IPS-NIHi7 (cell line): ENCODE data around the gene CLCN1.
A peak's percentile ranks its signal among the peaks of the same experiment; 100 is the strongest.

Source experiments
- DNase-seq: peaks from one replicate; pipeline ENCODE4 v3.0.0; 2012; ENCODE audit warnings: mixed read lengths; ENCODE audit errors: extremely low spot score

The CLCN1 gene

GRCh38 chr7:143363016-143363937 lies 47.4 kb downstream of the CLCN1 start:
- DNase-seq = no peak

DNA sequence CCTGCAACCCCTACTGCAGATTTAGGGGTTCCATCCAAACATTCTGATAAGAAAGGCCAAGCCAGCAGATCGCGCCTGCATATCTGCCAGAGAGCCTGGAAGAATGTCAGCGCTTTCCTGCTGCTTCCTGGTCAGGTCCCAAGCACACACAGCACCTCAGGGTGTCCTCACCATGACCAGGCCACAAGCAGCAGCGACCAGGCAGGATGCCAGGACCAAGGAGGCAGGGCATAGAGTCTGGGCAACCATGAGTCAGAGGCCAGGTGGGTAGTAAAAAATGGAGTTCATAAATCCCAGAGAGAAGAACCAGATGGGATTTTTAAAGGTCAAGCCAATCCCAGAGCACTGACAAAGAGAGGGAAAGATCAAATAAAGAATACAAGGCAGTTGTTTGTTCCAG lies 52.1 kb downstream of the CLCN1 start:
- no peak for DNase-seq

GRCh38 chr7:143368387-143368786 lies 52.5 kb downstream of the CLCN1 start:
- no peak for DNase-seq

- DNase-seq = no peak
Observed at GRCh38 chr7:143369678-143370651, 54.1 kb downstream of the CLCN1 start.

DNA sequence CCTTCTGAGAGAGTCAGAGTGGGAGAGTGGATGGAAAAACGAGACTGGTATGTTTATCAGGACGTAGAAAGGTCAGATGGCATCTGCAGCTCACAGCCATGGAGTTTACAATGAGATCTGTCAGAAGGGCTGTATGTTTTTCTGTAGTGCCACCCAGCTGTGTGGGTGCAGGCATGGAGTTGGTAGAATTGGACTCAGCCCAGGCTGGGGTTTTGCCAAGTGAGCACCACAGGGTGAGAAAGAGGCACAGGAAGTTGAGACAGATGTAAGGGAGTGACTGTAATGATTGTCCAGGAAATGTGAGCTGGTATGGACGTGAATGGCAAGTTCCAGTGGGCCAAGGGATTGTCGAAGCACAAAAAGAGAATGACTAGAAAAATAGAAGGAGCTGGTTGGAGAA lies 56.2 kb downstream of the CLCN1 start:
- no peak for DNase-seq

DNA sequence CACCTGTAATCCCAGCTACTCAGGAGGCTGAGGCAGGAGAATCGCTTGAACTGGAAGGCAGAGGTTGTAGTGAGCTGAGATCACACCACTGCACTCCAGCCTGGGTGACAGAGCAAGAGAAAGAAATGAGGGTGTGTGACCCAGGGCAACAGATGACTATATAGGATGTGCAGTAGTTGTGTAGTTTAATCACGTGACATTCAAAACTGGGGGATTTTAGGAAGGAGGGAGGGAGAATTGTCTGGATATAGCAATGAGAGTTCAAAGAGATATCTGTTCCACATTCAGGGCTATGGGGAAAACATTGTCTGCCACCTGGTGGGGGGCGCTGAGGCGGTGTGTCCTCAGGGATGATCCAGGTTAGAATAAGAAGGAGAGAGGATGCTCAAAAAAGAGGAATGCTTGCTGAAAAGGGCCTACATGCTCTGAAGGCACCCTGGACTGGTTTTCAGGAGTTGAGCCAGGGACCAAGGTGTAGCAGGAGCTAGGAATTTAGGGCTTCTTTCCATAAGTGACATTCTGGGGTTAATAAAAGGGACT lies 57.4 kb downstream of the CLCN1 start:
- peak; percentile 41 for DNase-seq

GRCh38 chr7:143374561-143374960 lies 58.6 kb downstream of the CLCN1 start:
- no peak for DNase-seq

DNA sequence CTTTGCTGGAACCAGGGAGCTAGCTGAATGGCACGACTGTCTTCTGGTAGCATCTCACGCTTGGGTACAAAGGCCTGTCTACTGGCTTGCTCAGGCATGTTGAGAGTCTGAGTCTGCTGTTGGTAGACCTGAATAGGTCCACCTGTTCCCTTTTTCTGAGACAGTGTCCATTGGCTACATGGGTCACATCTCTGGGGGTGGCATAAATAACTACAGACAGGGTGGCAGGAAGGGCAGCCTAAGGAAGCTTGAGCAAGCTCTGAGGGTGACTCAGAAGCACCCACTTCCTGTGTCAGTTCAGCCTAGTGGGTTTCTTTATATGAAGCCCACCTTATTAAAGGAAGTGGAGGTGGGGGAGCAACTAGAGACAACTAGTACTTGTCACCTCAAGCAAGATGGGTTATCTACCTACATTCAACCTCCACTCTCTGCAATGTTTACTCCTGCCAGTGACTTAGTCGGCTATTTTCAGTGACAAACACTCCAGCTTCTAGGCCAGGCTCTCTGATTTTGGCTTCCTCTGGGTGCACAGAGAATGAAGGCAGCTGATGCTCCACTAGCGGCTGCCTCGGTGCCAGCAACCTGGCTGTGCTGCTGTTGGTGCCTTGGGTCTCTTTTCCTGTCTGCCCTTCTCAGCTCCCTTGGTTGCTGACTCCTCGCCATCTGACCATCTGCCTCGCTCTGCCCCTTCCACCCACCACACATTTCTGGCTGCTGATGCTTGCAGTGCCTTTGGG lies 59.6 kb downstream of the CLCN1 start:
- no peak for DNase-seq

DNA sequence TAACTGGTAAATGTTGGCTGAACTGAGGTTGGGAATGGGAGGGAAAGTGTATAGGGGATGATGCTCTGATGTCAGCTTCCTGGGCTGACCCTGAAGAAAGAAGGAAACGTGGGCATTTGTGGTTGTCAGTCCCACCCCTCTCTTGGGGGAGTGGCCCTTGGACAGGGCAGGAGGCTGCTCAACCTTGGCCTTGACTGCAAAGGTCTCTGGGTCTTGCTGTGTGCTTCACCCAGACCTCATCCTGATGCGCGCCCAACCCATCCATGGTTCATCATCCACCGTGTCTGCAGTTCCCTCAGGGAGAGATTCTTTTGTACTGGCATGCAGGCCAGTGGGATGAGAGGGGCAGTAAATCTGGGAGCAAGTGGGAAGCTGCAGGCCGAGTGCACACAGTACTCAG lies 60.5 kb downstream of the CLCN1 start:
- DNase-seq = no peak

GRCh38 chr7:143379611-143380259 lies 63.8 kb downstream of the CLCN1 start:
- DNase-seq = no peak

- peak; percentile 76 for DNase-seq
Observed at GRCh38 chr7:143380260-143380645, 64.3 kb downstream of the CLCN1 start.

DNA sequence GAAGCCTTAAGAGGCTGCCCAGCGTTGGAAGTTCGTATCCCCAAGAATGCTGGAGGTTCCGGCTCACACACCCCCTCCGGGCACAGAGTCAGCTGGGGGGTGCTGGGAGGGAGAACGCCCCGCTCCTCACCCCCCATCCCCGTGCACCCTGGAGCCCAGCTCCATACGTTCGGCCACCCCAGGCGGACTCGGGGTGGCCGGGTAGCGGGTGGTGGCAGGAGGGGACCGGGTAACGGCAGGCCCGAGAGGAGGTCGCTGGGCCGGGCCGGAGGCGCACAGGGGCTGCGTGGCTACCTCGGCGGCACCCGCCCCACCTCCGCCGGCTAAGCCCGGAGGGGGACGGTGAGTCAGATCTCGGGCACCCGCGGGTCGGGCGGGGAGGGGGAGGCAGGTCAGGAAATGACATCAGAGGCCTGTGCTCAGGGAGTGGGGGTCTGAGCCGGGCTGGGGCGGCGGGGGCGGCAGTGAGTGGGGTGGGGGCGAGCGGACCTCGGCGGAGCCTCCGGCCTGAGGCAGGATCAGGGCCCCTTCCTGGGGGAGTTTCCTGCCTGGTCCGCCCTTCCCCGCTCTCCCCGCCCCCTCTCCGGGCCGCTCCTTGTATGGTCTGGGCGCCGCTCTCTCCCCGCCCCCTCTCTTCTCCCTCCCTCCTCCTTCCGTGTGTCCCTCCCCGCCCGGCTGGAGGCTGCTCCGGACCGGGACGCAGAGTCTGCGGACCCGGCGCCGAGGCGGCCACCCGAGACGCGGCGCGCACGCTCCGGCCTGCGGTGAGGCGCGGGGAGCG lies 64.9 kb downstream of the CLCN1 start, which contains the start of gene ZYX:
TSS of gene ZYX (plus strand) at position 700 of the 781 bp plus-strand sequence. CDS start 227 bp downstream, outside the sequence.
- DNase-seq = peak; percentile 98

- no peak for DNase-seq
Observed at GRCh38 chr7:143381427-143382125, 65.7 kb downstream of the CLCN1 start.

GRCh38 chr7:143382126-143382790 lies 66.3 kb downstream of the CLCN1 start:
- DNase-seq = no peak

DNA sequence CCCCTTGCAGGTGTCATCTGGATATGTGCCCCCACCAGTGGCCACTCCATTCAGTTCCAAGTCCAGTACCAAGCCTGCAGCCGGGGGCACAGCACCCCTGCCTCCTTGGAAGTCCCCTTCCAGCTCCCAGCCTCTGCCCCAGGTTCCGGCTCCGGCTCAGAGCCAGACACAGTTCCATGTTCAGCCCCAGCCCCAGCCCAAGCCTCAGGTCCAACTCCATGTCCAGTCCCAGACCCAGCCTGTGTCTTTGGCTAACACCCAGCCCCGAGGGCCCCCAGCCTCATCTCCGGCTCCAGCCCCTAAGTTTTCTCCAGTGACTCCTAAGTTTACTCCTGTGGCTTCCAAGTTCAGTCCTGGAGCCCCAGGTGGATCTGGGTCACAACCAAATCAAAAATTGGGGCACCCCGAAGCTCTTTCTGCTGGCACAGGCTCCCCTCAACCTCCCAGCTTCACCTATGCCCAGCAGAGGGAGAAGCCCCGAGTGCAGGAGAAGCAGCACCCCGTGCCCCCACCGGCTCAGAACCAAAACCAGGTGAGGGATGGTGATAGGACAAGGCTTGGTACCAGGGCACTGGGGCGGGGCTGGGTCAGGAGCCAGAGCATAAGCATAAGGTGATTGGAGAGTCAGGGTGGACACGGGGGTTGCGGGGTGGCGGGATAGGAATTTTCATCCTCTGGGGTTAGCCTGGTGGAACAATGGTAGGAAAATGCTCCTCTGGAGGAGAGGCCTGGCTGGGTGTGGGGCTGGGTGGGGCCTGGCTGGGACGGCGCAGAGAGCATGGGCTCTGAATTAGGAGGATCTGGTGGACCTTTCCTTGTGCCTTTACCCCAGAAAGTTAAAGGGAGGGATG lies 67.1 kb downstream of the CLCN1 start:
- no peak for DNase-seq

- no peak for DNase-seq
Observed at GRCh38 chr7:143383642-143383957, 67.7 kb downstream of the CLCN1 start.

DNA sequence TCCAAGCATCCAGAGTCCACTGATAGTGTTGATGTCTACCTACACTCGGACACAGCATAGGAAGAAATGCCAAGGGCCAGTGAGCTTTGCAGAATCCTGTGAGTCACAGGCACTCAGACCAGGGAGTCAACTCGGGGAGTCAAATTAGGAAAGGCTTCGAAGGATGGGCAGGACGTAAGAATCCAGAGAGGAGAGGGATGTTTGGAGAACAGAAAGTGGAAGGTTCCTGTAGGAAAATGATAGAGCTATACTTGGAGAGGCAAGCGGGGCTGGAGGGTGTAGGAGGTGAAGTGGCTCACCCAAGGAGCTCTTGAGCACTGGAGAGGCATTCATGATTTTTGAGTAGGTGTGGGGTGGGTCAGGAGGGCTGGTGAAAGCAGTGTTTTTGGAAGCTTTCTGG lies 68.2 kb downstream of the CLCN1 start:
- DNase-seq = no peak
